ENCODE results near the gene CARM1. TPM values are rescaled to one million over a fixed set of nuclear protein-coding genes. Genes with fewer than 3 reads are reported as not detected.

Gene CARM1
- total RNA-seq, 2 donors from 2014 or later: 15.3 to 19.8 TPM

DNA sequence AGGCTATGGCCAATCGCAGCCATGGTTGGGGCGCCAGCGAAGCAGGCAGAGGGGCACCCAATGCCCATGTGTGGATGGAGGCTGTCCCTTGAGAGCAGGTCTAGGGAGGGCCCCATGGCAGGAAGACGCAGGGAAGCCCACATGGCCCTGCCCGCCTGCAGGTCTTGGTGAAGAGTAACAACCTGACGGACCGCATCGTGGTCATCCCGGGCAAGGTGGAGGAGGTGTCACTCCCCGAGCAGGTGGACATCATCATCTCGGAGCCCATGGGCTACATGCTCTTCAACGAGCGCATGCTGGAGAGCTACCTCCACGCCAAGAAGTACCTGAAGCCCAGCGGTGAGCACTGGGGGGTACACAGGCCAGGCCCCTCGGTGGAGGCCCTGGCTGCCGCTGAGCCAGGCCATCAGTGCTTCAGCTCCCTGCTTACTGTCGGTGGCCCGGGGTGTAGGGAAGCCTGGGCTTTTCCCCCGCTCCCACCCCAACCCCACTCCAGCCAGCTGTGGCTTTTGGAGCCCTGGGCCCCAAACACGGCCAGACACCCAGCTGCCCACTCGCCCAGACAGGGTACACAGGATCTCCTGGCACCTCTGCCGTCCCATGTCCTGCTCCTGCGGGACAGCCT lies 42.5 kb downstream of the CARM1 start:
- Histone ChIP-seq H3K4me3 (no peak overlapping the region), H3K27ac (no peak overlapping the region), H3K9me3 (no peaks in the 10 kb centered on the region), H3K36me3 (peaks cover 56% of the 10 kb centered on the region), H3K4me1 (no peaks in the 10 kb centered on the region), H3K27me3 (no peaks in the 10 kb centered on the region)
- no peak for DNase-seq (ENCODE audit: low spot score)
- TF ChIP-seq, protein P1, sequence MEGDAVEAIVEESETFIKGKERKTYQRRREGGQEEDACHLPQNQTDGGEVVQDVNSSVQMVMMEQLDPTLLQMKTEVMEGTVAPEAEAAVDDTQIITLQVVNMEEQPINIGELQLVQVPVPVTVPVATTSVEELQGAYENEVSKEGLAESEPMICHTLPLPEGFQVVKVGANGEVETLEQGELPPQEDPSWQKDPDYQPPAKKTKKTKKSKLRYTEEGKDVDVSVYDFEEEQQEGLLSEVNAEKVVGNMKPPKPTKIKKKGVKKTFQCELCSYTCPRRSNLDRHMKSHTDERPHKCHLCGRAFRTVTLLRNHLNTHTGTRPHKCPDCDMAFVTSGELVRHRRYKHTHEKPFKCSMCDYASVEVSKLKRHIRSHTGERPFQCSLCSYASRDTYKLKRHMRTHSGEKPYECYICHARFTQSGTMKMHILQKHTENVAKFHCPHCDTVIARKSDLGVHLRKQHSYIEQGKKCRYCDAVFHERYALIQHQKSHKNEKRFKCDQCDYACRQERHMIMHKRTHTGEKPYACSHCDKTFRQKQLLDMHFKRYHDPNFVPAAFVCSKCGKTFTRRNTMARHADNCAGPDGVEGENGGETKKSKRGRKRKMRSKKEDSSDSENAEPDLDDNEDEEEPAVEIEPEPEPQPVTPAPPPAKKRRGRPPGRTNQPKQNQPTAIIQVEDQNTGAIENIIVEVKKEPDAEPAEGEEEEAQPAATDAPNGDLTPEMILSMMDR (IDR thresholded peaks at IDR 0.05): no peak

DNA sequence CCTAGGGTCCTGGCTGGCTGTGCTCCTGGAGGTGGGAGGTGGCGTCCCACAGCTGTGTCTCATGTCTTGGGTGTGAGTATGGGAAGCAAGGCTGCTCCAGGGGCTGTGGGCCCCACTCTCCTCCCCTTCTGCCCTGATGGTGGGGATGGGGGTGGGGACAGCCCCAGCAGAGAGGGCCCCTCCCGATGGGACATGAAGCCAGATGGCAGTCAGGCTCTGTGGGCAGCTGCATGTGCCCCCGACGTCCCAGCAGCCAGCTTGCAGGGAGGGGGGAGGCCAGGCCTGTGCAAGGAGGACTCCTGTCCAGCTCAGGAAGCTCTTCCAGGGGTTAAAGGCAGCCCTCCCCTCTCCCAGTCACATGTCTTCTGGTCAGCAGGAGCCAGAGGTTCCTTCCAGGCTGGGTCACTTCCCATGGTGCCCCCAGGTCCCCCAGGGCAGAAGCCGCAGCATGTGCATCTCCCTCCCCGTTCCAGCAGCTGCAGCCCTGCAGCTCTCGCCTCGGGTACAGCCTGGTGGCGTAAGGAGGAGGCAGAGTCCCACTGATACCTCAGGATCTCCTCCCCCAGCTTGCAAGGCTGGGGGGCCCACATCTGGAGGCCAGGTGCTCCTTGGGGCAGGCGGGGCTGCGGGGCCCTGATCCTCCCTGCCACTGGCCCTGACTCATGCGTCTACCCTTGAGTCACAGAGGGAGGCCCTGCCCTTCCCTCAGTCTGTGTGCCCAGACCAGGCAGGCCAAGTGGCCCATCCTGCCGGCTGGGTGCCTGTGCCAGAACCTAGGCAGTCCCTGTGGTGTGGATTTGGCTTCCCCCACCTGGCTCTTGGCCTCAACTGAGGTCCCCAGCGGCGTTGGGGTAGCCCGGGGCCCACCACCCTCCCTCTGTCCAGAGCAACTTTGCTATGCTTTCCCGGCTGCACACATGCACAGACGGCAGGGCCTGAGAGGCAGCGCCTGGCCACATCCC lies 44.1 kb downstream of the CARM1 start:
- H3K27ac ChIP-seq: no peak overlapping the region
- DNase-seq (ENCODE audit: low spot score): no peak

DNA sequence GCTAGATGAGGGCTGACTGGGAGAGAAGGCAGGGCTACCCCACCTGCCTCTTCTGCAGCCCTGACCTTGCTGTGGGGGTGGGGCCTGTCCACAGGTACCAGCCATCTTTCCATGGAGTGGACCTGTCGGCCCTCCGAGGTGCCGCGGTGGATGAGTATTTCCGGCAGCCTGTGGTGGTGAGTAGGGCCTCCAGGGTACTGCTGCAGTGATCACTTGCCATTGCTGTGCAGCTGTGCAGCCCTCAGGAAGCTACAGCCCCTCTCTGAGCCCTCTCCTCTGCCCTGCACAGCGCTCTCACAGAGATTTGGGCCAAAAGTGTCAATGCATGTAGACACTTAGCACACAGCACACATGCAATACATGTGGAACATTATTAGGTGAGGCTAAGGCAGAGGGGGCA lies 45.2 kb downstream of the CARM1 start:
- DNase-seq (ENCODE audit: low spot score): no peak
- TF ChIP-seq, protein P1 (IDR thresholded peaks at IDR 0.05): no peak
- Histone ChIP-seq H3K4me1 (peaks cover 0 to 7% of the 10 kb centered on the region in 2 donors), H3K9me3 (no peaks in the 10 kb centered on the region), H3K4me3 (no peak overlapping the region), H3K27me3 (no peaks in the 10 kb centered on the region), H3K36me3 (peaks cover 50% of the 10 kb centered on the region), H3K27ac (no peak overlapping the region)

More for the DNA sequence above, 44.1 kb downstream of the CARM1 start:
- Histone ChIP-seq H3K9me3 (no peaks in the 10 kb centered on the region), H3K4me1 (peaks cover 0 to 7% of the 10 kb centered on the region in 2 donors), H3K36me3 (peaks cover 46% of the 10 kb centered on the region), H3K27me3 (no peaks in the 10 kb centered on the region), H3K4me3 (no peak overlapping the region)
- TF ChIP-seq, protein P1 (IDR thresholded peaks at IDR 0.05): no peak

DNA sequence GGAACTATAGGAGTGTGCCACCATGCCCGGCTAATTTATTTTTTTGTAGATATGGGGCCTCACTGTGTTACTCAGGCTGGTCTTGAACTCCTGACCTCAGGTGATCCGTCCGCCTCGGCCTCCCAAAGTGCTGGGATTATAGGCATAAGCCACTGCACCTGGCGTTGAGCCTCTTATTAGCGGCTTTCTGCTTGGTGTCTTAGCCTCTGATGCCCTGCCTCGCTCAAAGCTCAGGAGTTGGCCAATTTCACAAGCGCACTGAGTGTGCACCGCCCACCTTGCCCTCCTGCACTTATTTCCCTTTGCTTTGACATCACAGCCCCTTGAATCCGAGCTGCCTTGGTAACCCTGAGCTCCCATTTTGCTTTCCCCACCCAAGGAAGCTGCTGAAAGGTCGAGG lies 47.0 kb downstream of the CARM1 start:
- Histone ChIP-seq H3K4me1 (peaks cover 0 to 7% of the 10 kb centered on the region in 2 donors), H3K27ac (peak overlapping the region; percentile 27 to 43)
- DNase-seq (ENCODE audit: low spot score): no peak

DNA sequence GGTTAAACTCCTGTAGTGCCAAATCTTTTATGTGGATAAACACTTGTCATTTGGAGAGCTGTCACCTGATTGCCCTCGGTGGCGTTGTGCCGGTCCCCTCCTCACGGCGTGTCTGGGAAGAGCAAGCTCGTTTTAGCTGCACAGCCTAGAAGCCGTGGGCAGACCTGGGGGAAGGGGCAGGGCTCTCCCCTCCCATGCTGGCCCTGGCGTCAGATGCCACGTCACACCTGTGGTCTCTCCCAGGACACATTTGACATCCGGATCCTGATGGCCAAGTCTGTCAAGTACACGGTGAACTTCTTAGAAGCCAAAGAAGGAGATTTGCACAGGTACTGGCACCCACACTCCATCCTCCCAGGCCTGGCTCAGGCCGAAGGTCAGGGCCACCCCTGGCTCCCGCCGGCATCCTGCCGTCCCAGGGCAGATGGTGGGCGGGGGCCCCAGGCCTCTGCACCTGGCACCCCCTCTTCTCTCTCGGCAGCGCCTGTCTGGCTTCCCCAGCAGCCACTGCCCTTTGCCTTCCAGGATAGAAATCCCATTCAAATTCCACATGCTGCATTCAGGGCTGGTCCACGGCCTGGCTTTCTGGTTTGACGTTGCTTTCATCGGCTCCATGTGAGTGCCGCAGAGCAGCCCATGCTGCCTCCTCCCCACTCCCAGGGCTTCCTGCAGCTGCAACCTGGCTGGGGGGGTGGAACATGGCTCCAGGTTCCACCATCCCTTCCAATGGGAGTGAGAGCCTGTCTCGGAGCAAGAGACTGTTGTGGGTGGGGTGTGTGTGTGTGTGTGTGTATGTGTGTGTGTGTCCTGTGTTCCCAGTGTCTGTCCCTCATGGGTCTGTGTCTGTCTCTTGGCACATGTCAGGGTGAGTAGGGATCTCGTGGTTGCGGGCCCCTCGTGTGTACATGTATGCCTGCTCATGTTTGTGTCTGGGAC lies 48.3 kb downstream of the CARM1 start:
- TF ChIP-seq, protein P1 (IDR thresholded peaks at IDR 0.05): no peak
- H3K9me3 ChIP-seq: no peaks in the 10 kb centered on the region
- peaks cover 54% of the 10 kb centered on the region for H3K36me3 ChIP-seq
- H3K27ac ChIP-seq: peak overlapping the region in 1 of 2 donors; percentile 43
- no peaks in the 10 kb centered on the region for H3K27me3 ChIP-seq
- no peak overlapping the region for H3K4me3 ChIP-seq
- peaks cover 0 to 7% of the 10 kb centered on the region in 2 donors for H3K4me1 ChIP-seq
- no peak for DNase-seq (ENCODE audit: low spot score)

More for the DNA sequence above, 47.0 kb downstream of the CARM1 start:
- Histone ChIP-seq H3K9me3 (no peaks in the 10 kb centered on the region), H3K27me3 (no peaks in the 10 kb centered on the region), H3K4me3 (no peak overlapping the region), H3K36me3 (peaks cover 49% of the 10 kb centered on the region)
- TF ChIP-seq, protein P1 (IDR thresholded peaks at IDR 0.05): no peak
